MCF 10A (cell line): ENCODE data around the gene WDR3. TPM values are rescaled to one million over a fixed set of nuclear protein-coding genes. Genes with fewer than 3 reads are reported as not detected.

Source experiments
- BruUV-seq: library from RNA; stranded (reverse); fragments of 400-500 nt; replicated peaks from 2 replicates; lab custom pipeline; 2021; lab: Mats Ljungman, UMichigan
- CTCF ChIA-PET: fragments of 300-600 bp; sonication (Branson Sonifier 250); formaldehyde crosslinking; extraction: SDS; loops from one replicate; lab custom pipeline; 2021; ENCODE audit warnings: antibody characterized with exemption, inconsistent platforms; lab: Yijun Ruan, JAX
- POLR2A ChIA-PET: fragments of 300-600, 350-650 bp; sonication (Branson Sonifier 250); formaldehyde crosslinking; extraction: SDS; loops from one replicate; lab custom pipeline; 2020; ENCODE audit warnings: antibody characterized with exemption, inconsistent platforms; lab: Yijun Ruan, JAX
- DNase-seq: peaks from one replicate; pipeline ENCODE4 v3.0.0-alpha.2; 2018; ENCODE audit not compliant: unreplicated experiment
- H3K27ac Mint-ChIP-seq: one replicate; pipeline ENCODE4 v1.8.0; 2022; ENCODE audit warnings: mild to moderate bottlenecking, low read depth, mixed read lengths; ENCODE audit not compliant: unreplicated experiment
- H3K27me3 Mint-ChIP-seq: one replicate; pipeline ENCODE4 v1.8.0; 2022; ENCODE audit warnings: mixed read lengths; ENCODE audit not compliant: insufficient read depth, unreplicated experiment
- H3K36me3 Mint-ChIP-seq: one replicate; pipeline ENCODE4 v1.8.0; 2022; ENCODE audit warnings: mild to moderate bottlenecking, moderate library complexity, mixed read lengths; ENCODE audit not compliant: insufficient read depth, unreplicated experiment
- H3K4me1 Mint-ChIP-seq: one replicate; pipeline ENCODE4 v1.8.0; 2022; ENCODE audit warnings: mixed read lengths; ENCODE audit not compliant: insufficient read depth, unreplicated experiment
- H3K4me3 Mint-ChIP-seq: one replicate; pipeline ENCODE4 v1.8.0; 2022; ENCODE audit warnings: mild to moderate bottlenecking, moderate library complexity, mixed read lengths; ENCODE audit not compliant: unreplicated experiment
- H3K9me3 Mint-ChIP-seq: one replicate; pipeline ENCODE4 v1.8.0; 2022; ENCODE audit warnings: mixed read lengths; ENCODE audit not compliant: unreplicated experiment
- CTCF ChIP-seq: fragments of 200-600 bp; IDR thresholded peaks from one replicate; pipeline ENCODE4 v1.8.0; 2022; ENCODE audit warnings: antibody characterized with exemption, mild to moderate bottlenecking; ENCODE audit not compliant: unreplicated experiment
- intact Hi-C: fragments of 100-400 bp; cut with micrococcal nuclease; formaldehyde crosslinking; loops from 2 replicates; pipeline ENCODE4 v1.14.1; 2022
- total RNA-seq: library from RNA; stranded (reverse); gene quantifications from 2 replicates; pipeline ENCODE4 v1.2.3, GENCODE V29; 2022

The WDR3 gene
- total RNA-seq, 1 experiment from 2014 or later = 74.1 TPM

GRCh38 chr1:117970252-117970651, 40.7 kb downstream of the WDR3 start:
- Mint-ChIP-seq H3K4me3 (no peak overlapping the region), H3K4me1 (peaks cover 11% of the 10 kb centered on the region), H3K27ac (no peak overlapping the region), H3K36me3 (peaks cover 5% of the 10 kb centered on the region), H3K27me3 (no peaks in the 10 kb centered on the region), H3K9me3 (no peaks in the 10 kb centered on the region)
- TF ChIP-seq CTCF = no peak
- DNase-seq = no peak
- POLR2A ChIA-PET = interaction anchor here (0.6 to 0.7 kb wide), 3 partner anchors 1090 to 1625 kb away, joined by 3 to 4 read pairs (median 4); no protein-coding TSS in a partner anchor
- intact Hi-C loops = no loop called here
- CTCF ChIA-PET = no interaction called here
- no TSS peak for BruUV-seq

- no peak overlapping the region for H3K27ac Mint-ChIP-seq
- BruUV-seq = no TSS peak
- no peaks in the 10 kb centered on the region for H3K9me3 Mint-ChIP-seq
- DNase-seq = no peak
- no peak for TF ChIP-seq CTCF
- ChIA-PET POLR2A (no interaction called here), CTCF (no interaction called here)
- H3K4me1 Mint-ChIP-seq = peaks cover 11% of the 10 kb centered on the region
- no peak overlapping the region for H3K4me3 Mint-ChIP-seq
- H3K36me3 Mint-ChIP-seq = no peaks in the 10 kb centered on the region
- intact Hi-C loops = no loop called here
- no peaks in the 10 kb centered on the region for H3K27me3 Mint-ChIP-seq
Observed at GRCh38 chr1:117971777-117972176, 42.2 kb downstream of the WDR3 start.

- Mint-ChIP-seq H3K4me3 (no peak overlapping the region), H3K36me3 (no peaks in the 10 kb centered on the region), H3K27ac (no peak overlapping the region), H3K27me3 (no peaks in the 10 kb centered on the region), H3K9me3 (no peaks in the 10 kb centered on the region), H3K4me1 (no peaks in the 10 kb centered on the region)
- POLR2A ChIA-PET = interaction anchor here (0.8 kb wide), 1 partner anchor 14 kb away, joined by 3 read pairs; no protein-coding TSS in a partner anchor
- intact Hi-C loops = no loop called here
- TF ChIP-seq CTCF = no peak
- no peak for DNase-seq
- no TSS peak for BruUV-seq
- CTCF ChIA-PET = no interaction called here
Observed at GRCh38 chr1:117976381-117976780, 46.8 kb downstream of the WDR3 start.

GRCh38 chr1:117981455-117982192, 52.1 kb downstream of the WDR3 start:
- ChIA-PET CTCF (no interaction called here), POLR2A (interaction anchor here (0.6 kb wide), 1 partner anchor 61 kb away, joined by 3 read pairs; no protein-coding TSS in a partner anchor)
- intact Hi-C loops = no loop called here
- Mint-ChIP-seq H3K4me3 (no peak overlapping the region), H3K9me3 (peaks cover 7% of the 10 kb centered on the region), H3K27ac (no peak overlapping the region), H3K36me3 (no peaks in the 10 kb centered on the region), H3K4me1 (no peaks in the 10 kb centered on the region), H3K27me3 (no peaks in the 10 kb centered on the region)
- BruUV-seq = no TSS peak
- no peak for DNase-seq
- TF ChIP-seq CTCF = no peak
